HepG2 (cell line): ENCODE results near the gene RBX1. TPM values are rescaled to one million over a fixed set of nuclear protein-coding genes. Genes with fewer than 3 reads are reported as not detected.

Experiments used
- ATF6 ChIP-seq: sonication (generic); formaldehyde crosslinking; conservative IDR thresholded peaks from 2 replicates; pipeline ENCODE4 v1.4.0; 2020; ENCODE audit warnings: missing genetic modification reagents
- BRF2 ChIP-seq: sonication (generic); formaldehyde crosslinking; IDR thresholded peaks from 2 replicates; pipeline ENCODE4 v1.8.1; 2022; ENCODE audit warnings: mild to moderate bottlenecking, missing genetic modification reagents
- DR1 ChIP-seq: sonication (generic); formaldehyde crosslinking; IDR thresholded peaks from 2 replicates; pipeline ENCODE4 v1.8.0; 2021; ENCODE audit warnings: mild to moderate bottlenecking, missing genetic modification reagents, inconsistent platforms
- HMG20B ChIP-seq: conservative IDR thresholded peaks from 2 replicates; pipeline ENCODE4 v1.6.1; 2016; ENCODE audit warnings: missing genetic modification reagents, missing compliant biosample characterization
- KDM2A ChIP-seq: sonication (generic); formaldehyde crosslinking; IDR thresholded peaks from 2 replicates; pipeline ENCODE4 v1.4.0; 2020; ENCODE audit warnings: low read depth, missing genetic modification reagents, borderline replicate concordance
- KDM3A ChIP-seq: IDR thresholded peaks from 2 replicates; pipeline ENCODE4 v1.6.1; 2018; ENCODE audit warnings: low read depth, missing compliant biosample characterization
- KLF16 ChIP-seq, 2 experiments: sonication (generic) in 1 of 2; formaldehyde crosslinking in 1 of 2; IDR thresholded peaks; 2 replicates each; pipeline versions ENCODE4 v1.6.1 to v1.8.0; 2016 to 2023; ENCODE audit warnings: missing genetic modification reagents in 2 of 2, missing compliant biosample characterization in 1 of 2
- MBNL3 ChIP-seq: fragments of 250-450 bp; sonication (Bioruptor Pico); conservative IDR thresholded peaks from 2 replicates; pipeline ENCODE4 v1.8.0; 2022; ENCODE audit warnings: mild to moderate bottlenecking, inconsistent platforms
- PAF1 ChIP-seq: IDR thresholded peaks from 2 replicates; pipeline ENCODE4 v1.6.1; 2016; ENCODE audit warnings: missing genetic modification reagents, missing compliant biosample characterization
- RBM39 ChIP-seq: fragments of 200-400 bp; formaldehyde crosslinking; IDR thresholded peaks from one replicate; pipeline ENCODE4 v1.6.1; 2018; ENCODE audit warnings: antibody characterized with exemption, mild to moderate bottlenecking, low read depth, low read length; ENCODE audit not compliant: poor library complexity, severe bottlenecking
- RFX1 ChIP-seq: fragments of 450-650 bp; IDR thresholded peaks from 2 replicates; pipeline ENCODE4 v1.6.1; 2017
- RXRB ChIP-seq: IDR thresholded peaks from 2 replicates; pipeline ENCODE4 v1.6.1; 2016; ENCODE audit warnings: borderline replicate concordance, missing genetic modification reagents, missing compliant biosample characterization
- SMARCC2 ChIP-seq: fragments of 450-650 bp; IDR thresholded peaks from 2 replicates; pipeline ENCODE4 v1.6.1; 2017; ENCODE audit warnings: antibody characterized with exemption, mild to moderate bottlenecking
- TARDBP ChIP-seq: sonication (generic); formaldehyde crosslinking; IDR thresholded peaks from 2 replicates; pipeline ENCODE4 v1.8.0; 2022; ENCODE audit warnings: mild to moderate bottlenecking, missing genetic modification reagents
- TEAD2 ChIP-seq: sonication (generic); formaldehyde crosslinking; IDR thresholded peaks from 2 replicates; pipeline ENCODE4 v1.9.0; 2021; ENCODE audit warnings: missing genetic modification reagents
- ZBTB39 ChIP-seq: sonication (generic); formaldehyde crosslinking; IDR thresholded peaks from 2 replicates; pipeline ENCODE4 v1.5.0; 2020; ENCODE audit warnings: missing genetic modification reagents
- ZFP37 ChIP-seq: sonication (generic); formaldehyde crosslinking; IDR thresholded peaks from 2 replicates; pipeline ENCODE4 v1.4.0; 2020; ENCODE audit warnings: missing genetic modification reagents, borderline replicate concordance
- ZNF883 ChIP-seq: sonication (generic); formaldehyde crosslinking; IDR thresholded peaks from 2 replicates; pipeline ENCODE4 v1.5.1; 2020; ENCODE audit warnings: mild to moderate bottlenecking, missing genetic modification reagents; ENCODE audit errors: not compliant biosample characterization
- polyA plus RNA-seq, 8 experiments: library from polyadenylated mRNA; depleted of rRNA in 3 of 8; stranded (reverse) in 7 of 8; unstranded in 1 of 8; fragments of >200 nt; fragmentation: Illumina TruSeq in 4 of 8; extraction: Trizol in 4 of 8; gene quantifications; 2 replicates each; pipeline versions ENCODE4 v1.2.1 to v1.2.3, GENCODE V29; 2011 to 2016; ENCODE audit warnings: low read depth in 4 of 8, missing spikeins in 1 of 8, mixed read lengths in 1 of 8; ENCODE audit not compliant: insufficient read depth in 1 of 8
- total RNA-seq, 5 experiments: library from RNA; depleted of rRNA; stranded (reverse); fragments of >200 nt; fragmentation: Illumina TruSeq; extraction: Trizol; gene quantifications; 2 replicates each; pipeline ENCODE4 v1.2.3, GENCODE V29; 2016; ENCODE audit warnings: low read depth in 1 of 5
- TF ChIP-seq, protein P1 (sequence below): sonication (generic); formaldehyde crosslinking; IDR thresholded peaks from 2 replicates; pipeline ENCODE4 v1.4.0; 2020; ENCODE audit warnings: mild to moderate bottlenecking, missing genetic modification reagents
- TF ChIP-seq, protein P2 (sequence below): sonication (generic); formaldehyde crosslinking; IDR thresholded peaks from 2 replicates; pipeline ENCODE4 v1.9.0; 2021; ENCODE audit warnings: missing genetic modification reagents, borderline replicate concordance

RBX1 gene
- total and polyA plus RNA-seq, 2 of the 13 experiments (the other 11 are each of a cell fraction or from before 2014, with no cell fraction given): 84.9 to 90.2 TPM

GRCh38 chr22:40950962-40951794, at the start of gene RBX1 (continued):
- TF ChIP-seq, protein P1, sequence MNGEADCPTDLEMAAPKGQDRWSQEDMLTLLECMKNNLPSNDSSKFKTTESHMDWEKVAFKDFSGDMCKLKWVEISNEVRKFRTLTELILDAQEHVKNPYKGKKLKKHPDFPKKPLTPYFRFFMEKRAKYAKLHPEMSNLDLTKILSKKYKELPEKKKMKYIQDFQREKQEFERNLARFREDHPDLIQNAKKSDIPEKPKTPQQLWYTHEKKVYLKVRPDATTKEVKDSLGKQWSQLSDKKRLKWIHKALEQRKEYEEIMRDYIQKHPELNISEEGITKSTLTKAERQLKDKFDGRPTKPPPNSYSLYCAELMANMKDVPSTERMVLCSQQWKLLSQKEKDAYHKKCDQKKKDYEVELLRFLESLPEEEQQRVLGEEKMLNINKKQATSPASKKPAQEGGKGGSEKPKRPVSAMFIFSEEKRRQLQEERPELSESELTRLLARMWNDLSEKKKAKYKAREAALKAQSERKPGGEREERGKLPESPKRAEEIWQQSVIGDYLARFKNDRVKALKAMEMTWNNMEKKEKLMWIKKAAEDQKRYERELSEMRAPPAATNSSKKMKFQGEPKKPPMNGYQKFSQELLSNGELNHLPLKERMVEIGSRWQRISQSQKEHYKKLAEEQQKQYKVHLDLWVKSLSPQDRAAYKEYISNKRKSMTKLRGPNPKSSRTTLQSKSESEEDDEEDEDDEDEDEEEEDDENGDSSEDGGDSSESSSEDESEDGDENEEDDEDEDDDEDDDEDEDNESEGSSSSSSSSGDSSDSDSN (CRISPR knock-in tag): peak; percentile 96
- TF ChIP-seq RBM39 (no peak), KLF16 (CRISPR knock-in tag; IDR thresholded peaks at IDR 0.05) (peak in 1 of 2 experiments; percentile 54; a peak in 2 of 4 replicates), ZBTB39 (CRISPR knock-in tag) (no peak), RFX1 (no peak), RXRB (peak; percentile 13; the same call in 1 of the 2 replicates), KDM3A (CRISPR knock-in tag) (no peak), HMG20B (CRISPR knock-in tag) (no peak), ATF6 (CRISPR knock-in tag) (no peak), ZNF883 (peak; percentile 45), PAF1 (CRISPR knock-in tag) (no peak), TARDBP (CRISPR knock-in tag) (no peak), MBNL3 (no peak), SMARCC2 (no peak), KDM2A (CRISPR knock-in tag) (peak; percentile 69; the same call in 1 of the 2 replicates), BRF2 (CRISPR knock-in tag) (no peak), TEAD2 (no peak), ZFP37 (CRISPR knock-in tag) (no peak), DR1 (CRISPR knock-in tag) (no peak)
- TF ChIP-seq, protein P2, sequence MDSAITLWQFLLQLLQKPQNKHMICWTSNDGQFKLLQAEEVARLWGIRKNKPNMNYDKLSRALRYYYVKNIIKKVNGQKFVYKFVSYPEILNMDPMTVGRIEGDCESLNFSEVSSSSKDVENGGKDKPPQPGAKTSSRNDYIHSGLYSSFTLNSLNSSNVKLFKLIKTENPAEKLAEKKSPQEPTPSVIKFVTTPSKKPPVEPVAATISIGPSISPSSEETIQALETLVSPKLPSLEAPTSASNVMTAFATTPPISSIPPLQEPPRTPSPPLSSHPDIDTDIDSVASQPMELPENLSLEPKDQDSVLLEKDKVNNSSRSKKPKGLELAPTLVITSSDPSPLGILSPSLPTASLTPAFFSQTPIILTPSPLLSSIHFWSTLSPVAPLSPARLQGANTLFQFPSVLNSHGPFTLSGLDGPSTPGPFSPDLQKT (CRISPR knock-in tag): no peak
